RPMI7951 (cell line): ENCODE measurements around the gene LRRK2. TPM values are rescaled to one million over a fixed set of nuclear protein-coding genes. Genes with fewer than 3 reads are reported as not detected.
"Not testable (repeated sequence)": the region's sequence is repeated elsewhere in the genome, so short reads cannot be mapped to it uniquely, and the experiment has no call there.

Experiments used
- DNase-seq: peaks from one replicate; pipeline ENCODE4 v3.0.0-alpha.2; 2012; ENCODE audit warnings: low read depth
- total RNA-seq: library from RNA; depleted of rRNA; stranded (reverse); fragments of >200 nt; shearing (Covaris generic); gene quantifications from 2 replicates; pipeline ENCODE4 v1.2.3, GENCODE V29; 2014

Gene LRRK2
- total RNA-seq, 1 experiment from 2014 or later: 2.3 TPM

GRCh38 chr12:40212566-40212965 is 12.2 kb upstream of the LRRK2 start:
- no peak for DNase-seq

- no peak for DNase-seq
Observed at GRCh38 chr12:40215982-40216381, 8.8 kb upstream of the LRRK2 start.

DNA sequence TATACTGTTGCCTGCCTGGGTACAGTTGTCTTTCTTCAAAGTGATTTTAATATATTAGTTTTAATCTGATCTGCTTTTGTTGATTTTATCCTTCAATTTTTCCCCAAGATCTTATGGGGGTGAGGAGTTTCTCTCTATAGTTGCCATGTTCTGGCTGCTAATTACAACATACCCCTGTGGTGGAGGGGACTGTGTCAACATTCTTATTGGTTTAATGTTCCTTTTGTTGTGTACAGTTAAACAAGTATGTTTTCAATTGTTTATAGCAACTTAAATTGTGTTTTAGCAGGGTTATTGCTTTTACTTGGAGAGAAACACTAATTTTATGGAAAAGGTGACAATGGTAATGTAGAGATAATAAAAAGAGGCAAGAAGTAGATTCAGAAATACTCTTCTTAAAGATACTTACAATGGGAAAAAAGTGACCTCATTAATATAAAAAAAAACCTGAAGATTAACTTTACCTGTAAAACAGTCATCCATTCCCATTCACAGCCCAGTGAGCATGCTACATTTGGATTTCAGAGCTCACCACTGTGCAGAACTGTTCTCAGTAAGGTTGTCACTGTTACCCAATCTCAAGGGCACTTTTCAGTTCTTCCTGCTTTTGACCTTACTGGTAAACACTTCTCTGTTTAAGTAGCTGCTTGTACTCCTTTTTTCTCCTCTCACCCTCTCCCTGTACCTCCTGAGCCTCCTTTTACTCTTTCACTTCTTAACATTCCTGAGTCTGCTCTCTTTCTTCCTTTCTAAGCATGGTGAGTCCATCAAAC is 8.1 kb upstream of the LRRK2 start:
- no peak for DNase-seq

DNA sequence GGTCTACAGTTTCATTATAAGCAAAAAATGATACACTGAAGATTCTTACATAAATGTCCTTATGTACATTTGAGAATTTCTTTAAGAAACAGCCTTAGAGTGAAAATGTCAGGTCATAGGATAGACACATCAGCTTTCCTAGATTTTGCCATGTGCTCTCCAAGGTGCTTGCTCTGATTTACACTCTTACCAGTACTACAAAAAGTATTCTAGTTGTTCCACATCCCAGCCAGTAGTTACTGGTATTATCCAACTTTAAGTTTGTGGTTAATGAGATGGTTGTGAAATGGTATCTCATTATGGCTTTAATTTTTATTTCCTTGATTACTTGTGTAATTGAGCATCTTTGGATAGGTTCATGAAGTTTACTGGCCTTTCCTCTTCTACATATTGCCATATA is 5.0 kb upstream of the LRRK2 start:
- DNase-seq: no peak

DNA sequence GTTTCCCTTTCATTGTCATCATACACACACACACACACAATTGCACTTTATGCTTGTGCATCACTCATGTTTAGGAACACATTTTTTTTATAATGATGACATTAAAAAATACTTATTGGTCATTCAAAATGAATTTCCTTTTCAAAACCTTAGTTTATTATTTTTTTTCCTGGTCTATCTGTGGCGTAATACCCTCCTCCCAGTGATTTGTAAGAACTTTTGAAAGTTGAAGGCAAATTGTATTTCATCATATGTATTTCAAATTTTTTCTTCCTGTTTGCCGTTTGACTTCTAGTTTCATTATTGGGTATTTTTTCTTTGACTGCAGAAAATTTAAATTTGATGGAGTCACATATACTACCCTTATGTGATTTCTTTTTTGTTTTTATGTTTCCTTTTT is 2.5 kb upstream of the LRRK2 start:
- DNase-seq: no peak

DNA sequence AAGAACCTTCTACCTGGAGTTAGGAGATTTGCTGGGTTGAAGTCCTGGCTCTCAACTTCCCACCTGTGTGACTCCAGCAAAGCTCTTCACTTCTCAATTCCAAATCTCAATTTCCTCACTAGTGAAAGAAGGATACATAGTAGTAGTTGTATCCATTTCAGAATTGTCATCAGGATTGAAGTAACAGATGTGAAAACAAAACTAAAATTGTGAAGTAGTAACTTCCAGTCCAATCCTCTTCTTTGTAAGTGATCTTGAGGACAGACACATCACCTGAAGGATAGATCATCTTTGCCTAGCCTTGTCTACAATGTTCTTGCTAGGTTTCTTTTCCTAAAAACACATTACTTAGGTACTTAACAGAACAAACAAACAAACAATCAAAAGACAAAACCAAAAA is 1.2 kb upstream of the LRRK2 start:
- DNase-seq: no peak

DNA sequence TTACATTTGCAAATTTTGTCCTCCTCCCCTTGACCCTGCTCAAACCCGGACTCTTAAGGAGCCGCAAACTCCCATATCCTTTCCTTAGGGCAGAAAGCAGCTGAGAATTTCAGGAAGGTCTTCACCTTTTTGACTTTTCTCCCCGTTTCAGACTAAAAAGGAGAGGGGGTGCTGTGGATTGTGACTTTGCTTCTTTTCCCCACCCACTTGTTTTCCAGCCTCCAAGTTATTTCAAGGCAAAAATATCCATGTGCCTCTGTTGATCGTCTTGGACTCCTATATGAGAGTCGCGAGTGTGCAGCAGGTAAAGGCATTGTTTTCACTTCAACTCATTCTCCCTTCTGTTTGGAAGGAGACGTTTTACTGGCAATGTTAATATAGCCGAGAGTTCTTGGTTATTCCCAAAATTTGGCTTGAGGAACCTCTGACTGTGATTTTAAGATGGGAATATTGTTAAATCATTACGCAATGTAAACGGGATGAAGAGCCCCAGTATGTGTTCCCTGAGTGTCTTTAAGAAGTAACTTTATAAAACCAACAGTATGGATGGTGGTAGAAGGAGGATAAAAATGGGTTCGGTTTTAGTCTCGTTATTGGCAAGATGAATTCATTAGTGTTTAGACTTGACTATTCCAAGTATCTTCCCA is 663 bp downstream of the LRRK2 start:
- no peak for DNase-seq

DNA sequence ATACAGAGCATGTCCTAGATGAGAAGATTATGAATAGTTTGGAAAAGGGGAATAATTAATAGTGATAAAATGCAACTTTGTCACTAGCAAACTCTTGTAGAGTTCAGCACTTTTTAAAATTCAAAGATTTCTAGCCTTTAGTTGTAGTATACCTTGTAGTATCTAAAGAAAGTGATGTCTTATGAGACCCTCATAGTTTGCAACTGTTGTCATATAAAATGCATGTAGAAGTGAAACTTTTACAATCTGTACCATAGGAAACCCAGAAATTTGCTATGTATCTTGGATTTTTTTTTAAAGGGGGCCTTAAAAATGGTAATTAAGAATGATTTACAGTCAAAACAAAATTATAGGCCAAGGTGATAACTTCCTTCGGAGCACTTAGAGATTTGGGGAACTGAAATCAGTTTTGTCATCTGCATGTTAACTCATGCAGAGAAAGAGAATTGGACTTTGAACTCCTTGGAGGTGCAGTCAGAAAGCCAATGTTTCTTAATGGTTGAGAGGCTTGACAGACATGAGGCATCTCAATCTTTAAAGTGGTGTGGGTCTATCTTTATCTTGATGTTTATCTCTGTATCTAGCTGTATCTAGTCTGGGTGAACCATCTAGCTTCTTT is 1.3 kb downstream of the LRRK2 start:
- no peak for DNase-seq

DNA sequence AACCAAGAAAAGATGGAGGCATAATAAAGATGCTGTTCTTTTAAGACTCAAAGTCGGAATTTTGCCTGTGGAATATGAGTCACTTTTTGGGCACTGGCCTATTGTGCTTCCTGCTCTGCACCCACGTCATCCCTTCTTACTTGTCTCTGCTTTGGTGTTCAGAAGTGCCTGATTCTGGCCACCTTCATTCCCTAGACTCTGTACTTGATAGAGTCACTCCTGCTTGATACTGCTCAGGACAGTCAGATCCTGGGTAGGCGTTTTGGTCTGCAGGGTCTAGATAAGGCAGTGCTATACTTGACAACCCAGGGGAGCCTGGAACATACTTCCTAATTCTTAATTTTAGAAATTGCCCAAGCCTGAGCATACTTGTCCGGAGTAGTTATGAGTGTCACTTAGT is 1.9 kb downstream of the LRRK2 start:
- DNase-seq: peak; percentile 84

DNA sequence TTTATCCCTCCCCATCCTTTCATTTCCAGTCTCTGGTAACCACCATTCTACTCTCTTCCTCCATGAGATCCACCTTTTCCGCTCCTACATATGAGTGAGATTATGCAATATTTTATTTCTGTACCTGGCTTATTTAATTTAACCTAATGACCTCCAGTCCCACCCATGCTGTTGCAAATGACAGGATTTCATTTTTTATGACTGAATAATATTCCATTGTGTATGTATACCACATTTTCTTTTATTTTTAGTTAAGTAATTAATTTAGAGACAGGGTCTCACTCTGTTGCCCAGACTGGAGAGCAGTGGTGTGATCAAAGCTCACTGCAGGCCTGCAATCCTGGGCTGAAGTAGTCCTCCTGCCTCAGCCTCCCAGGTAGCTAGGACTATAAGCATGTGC is 2.6 kb downstream of the LRRK2 start:
- DNase-seq: no peak

DNA sequence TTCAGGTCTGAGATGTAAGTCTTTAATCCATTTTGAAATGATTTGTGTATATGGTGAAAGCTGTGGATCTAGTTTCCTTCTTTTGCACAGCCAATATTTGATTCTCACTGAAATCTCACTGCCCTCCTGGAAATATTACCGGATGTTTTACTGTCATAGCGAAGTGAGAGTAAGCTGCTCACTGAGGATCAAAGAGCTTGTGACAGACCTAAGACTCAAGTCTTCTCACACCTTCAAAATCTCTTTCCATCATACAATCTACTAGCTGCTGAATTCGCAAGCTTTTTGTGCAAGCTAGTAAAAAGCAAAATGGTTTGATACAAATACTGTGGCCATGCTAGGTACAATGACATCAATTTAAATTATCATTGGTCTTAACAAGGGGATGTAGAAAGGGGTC is 3.9 kb downstream of the LRRK2 start:
- no peak for DNase-seq

GRCh38 chr12:40229690-40230651 is 5.2 kb downstream of the LRRK2 start:
- no peak for DNase-seq

- no peak for DNase-seq
Observed at GRCh38 chr12:40232602-40233001, 7.8 kb downstream of the LRRK2 start.

GRCh38 chr12:40233741-40234367 is 9.1 kb downstream of the LRRK2 start:
- DNase-seq: no peak

GRCh38 chr12:40236357-40236850 is 11.6 kb downstream of the LRRK2 start:
- no peak for DNase-seq

DNA sequence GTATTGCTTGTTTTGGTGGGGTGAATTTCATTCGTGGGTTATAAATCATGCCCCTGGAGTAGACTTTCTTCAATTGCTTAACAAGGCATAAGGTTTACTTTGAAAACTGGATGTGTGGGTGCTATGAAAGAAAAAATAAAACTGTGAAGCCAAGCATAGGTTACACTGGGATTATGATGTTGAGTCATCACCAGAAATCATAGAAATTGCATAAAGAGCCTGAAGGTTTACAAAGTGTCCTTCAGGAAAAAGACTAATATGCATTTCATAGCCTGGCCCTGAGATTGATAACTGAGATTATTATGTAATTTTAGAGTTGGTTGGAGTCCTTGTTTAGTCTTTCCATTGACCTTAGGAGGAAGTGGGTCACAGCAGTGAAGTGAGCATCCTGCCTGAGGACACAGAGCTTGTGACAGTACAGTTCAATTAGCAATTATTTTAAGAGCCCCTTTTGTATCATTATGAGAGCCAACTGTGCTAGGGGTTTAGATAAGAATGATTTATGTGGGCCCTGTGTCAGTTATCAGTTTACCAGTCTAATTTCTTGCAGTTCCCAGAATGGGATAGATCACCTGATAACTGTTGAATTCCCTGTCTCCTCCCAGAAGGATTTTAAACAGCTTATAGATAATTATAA is 13.6 kb downstream of the LRRK2 start:
- no peak for DNase-seq

DNA sequence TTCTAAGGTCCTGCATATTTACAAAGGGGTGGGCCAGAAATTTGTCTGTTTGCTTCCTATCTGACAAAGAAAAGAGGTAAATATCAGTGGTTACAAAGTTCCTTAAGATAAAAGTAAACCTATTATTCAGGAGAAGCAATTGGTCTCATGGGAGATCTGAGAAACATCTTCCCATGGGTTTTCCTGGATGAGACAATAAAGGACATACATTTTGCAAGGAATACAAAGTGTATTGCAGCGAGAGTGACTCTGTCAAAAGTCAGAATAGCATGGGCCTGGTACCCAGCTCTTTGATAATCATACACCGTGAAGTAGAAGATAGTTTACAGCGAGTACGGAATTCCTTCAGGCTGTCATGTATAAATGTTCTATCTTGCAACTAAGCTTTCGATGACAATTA is 14.2 kb downstream of the LRRK2 start:
- DNase-seq: no peak

GRCh38 chr12:40240779-40241178 is 16.0 kb downstream of the LRRK2 start:
- no peak for DNase-seq

DNA sequence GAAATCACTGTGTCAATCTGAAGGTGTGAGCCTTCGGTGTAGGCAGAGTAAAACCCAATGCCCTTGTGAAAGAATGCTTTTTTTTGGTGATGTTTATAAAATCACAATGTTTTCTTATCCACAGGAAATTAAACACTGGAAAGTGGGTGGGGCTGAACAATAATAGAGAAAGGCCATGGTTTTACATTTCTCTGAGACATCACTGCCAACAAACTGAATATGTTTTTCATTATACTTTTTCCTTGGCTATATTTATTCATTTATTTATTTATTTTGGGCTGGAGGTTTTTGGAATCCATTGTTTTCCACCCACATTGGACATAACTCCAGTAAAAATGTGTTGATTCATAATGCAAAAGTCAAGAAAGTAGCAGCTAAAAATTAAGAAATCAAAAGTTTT is 16.9 kb downstream of the LRRK2 start:
- DNase-seq: no peak

- not testable (repeated sequence) for DNase-seq
Observed at GRCh38 chr12:40244526-40245156, 19.8 kb downstream of the LRRK2 start.
